Osteoblast (primary cell): ENCODE data around the gene CCDC191. TPM values are rescaled to one million over a fixed set of nuclear protein-coding genes. Genes with fewer than 3 reads are reported as not detected.

ENCODE experiments used
- DNase-seq: peaks from one replicate; pipeline ENCODE4 v3.0.0; 2011; ENCODE audit warnings: low spot score, mixed read lengths; ENCODE audit not compliant: insufficient read length; ENCODE audit errors: missing footprints
- H2AFZ ChIP-seq: 2 replicates; pipeline ENCODE4 v1.6.0; 2011; ENCODE audit warnings: mild to moderate bottlenecking, low read length
- H3K27ac ChIP-seq: 2 replicates; pipeline ENCODE4 v1.5.1; 2011; ENCODE audit warnings: mild to moderate bottlenecking, low read depth, low read length, moderate library complexity
- H3K27me3 ChIP-seq: 2 replicates; pipeline ENCODE4 v1.6.0; 2012; ENCODE audit warnings: mild to moderate bottlenecking, control low read depth, inconsistent platforms, low read length, moderate library complexity; ENCODE audit not compliant: insufficient read depth
- H3K36me3 ChIP-seq: 2 replicates; pipeline ENCODE4 v1.5.1; 2011; ENCODE audit warnings: mild to moderate bottlenecking, low read length, control low read depth, moderate library complexity; ENCODE audit not compliant: insufficient read depth
- H3K4me1 ChIP-seq: 2 replicates; pipeline ENCODE4 v1.5.1; 2011; ENCODE audit warnings: mild to moderate bottlenecking, low read length, control low read depth, moderate library complexity; ENCODE audit not compliant: insufficient read depth
- H3K4me2 ChIP-seq: 2 replicates; pipeline ENCODE4 v1.6.0; 2011; ENCODE audit warnings: mild to moderate bottlenecking, low read length; ENCODE audit not compliant: insufficient read depth
- H3K4me3 ChIP-seq: fragments of 200-600 bp; sonication (generic); 3 replicates; pipeline ENCODE4 v1.5.1; 2012; ENCODE audit warnings: mild to moderate bottlenecking, low read length, inconsistent platforms; ENCODE audit not compliant: insufficient read depth
- H3K79me2 ChIP-seq: 2 replicates; pipeline ENCODE4 v1.6.0; 2012; ENCODE audit warnings: mild to moderate bottlenecking, low read length, control low read depth, inconsistent platforms; ENCODE audit not compliant: insufficient read depth
- H3K9me3 ChIP-seq: 2 replicates; pipeline ENCODE4 v1.5.1; 2011; ENCODE audit warnings: low read depth, low read length, control low read depth
- H4K20me1 ChIP-seq: 2 replicates; pipeline ENCODE4 v1.6.0; 2012; ENCODE audit warnings: mild to moderate bottlenecking, low read length, control low read depth; ENCODE audit not compliant: insufficient read depth
- CTCF ChIP-seq: IDR thresholded peaks from 2 replicates; pipeline ENCODE4 v1.5.1; 2011; ENCODE audit warnings: mild to moderate bottlenecking, low read depth, low read length, moderate library complexity; ENCODE audit errors: extremely low read depth
- total RNA-seq: library from RNA; depleted of rRNA; stranded (reverse); fragments of >200 nt; gene quantifications from 2 replicates; pipeline ENCODE4 v1.2.3, GENCODE V29; 2012

CCDC191 gene
- total RNA-seq, 1 donor = 4.0 TPM

DNA sequence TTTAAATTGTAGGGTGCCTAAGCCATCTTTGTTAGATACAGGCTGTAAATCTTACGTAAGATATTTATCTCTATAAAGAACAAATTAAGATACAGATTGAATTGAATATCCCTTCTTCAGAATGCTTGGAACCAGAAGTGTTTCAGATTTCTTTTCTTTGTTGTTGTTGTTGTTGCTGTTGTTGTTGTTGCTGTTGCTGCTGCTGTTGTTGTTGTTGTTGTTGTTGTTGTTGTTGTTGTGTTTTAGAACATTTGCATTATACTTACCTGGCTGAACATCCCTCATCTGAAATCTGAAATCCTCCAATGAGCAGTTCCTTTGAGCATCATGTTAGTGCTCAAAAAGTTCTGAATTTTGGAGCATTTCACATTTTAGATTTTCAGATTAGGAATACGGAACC lies 26.8 kb upstream of the CCDC191 start:
- Histone ChIP-seq H3K9me3 (no peaks in the 10 kb centered on the region), H3K4me3 (no peak overlapping the region), H3K4me1 (peaks cover 17% of the 10 kb centered on the region), H2AFZ (no peak overlapping the region), H3K27me3 (no peaks in the 10 kb centered on the region), H3K79me2 (no peaks in the 10 kb centered on the region), H3K36me3 (peaks cover 29% of the 10 kb centered on the region), H3K4me2 (no peak overlapping the region), H4K20me1 (no peaks in the 10 kb centered on the region), H3K27ac (no peak overlapping the region)
- TF ChIP-seq CTCF = no peak
- DNase-seq = no peak

DNA sequence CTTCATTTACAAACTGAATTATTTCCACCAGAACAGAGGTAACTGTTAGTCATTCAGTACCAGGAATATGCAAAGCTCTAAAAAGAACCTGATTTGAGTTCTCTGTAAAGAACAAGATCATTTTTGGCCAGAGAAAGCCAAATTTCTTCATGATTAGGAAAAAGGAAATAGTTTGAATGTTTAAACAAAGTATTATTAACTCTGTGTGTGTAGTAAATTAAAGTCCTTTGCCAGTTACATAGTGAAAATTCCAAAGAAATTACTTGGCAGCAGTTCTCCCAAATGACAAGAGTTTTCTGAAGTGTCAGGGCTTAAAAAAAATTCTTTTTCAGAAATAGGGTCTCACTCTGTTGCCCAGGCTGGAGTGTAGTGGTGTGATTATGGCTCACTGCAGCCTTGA lies 24.7 kb upstream of the CCDC191 start:
- no peak for DNase-seq
- H3K36me3 ChIP-seq = peaks cover 41% of the 10 kb centered on the region
- no peak for TF ChIP-seq CTCF

DNA sequence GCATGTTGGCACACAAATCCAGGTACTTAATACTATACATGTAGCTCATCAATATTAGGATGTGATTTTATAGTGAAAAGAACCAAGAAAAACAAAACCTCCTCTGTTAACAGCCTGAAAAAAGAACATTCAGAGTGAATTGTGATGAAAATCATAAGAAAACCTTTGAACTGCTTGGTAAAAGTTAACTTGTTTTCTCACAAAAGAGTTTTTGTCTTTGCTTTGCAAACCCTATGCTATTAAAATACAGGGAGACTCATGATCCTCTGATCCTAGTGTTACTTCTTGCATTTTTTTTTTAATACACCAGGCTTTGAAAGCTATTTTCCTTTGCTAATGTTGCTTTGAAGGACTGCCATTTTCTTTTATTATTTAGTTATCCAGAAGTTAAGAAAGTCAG lies 23.9 kb upstream of the CCDC191 start:
- Histone ChIP-seq H4K20me1 (no peaks in the 10 kb centered on the region), H3K4me3 (no peak overlapping the region), H3K27me3 (no peaks in the 10 kb centered on the region), H3K27ac (no peak overlapping the region), H3K36me3 (peaks cover 43% of the 10 kb centered on the region), H3K4me2 (no peak overlapping the region), H3K4me1 (peaks cover 17% of the 10 kb centered on the region), H2AFZ (no peak overlapping the region), H3K9me3 (no peaks in the 10 kb centered on the region), H3K79me2 (no peaks in the 10 kb centered on the region)
- no peak for TF ChIP-seq CTCF
- no peak for DNase-seq

More for the DNA sequence above, 24.7 kb upstream of the CCDC191 start:
- H3K4me1 ChIP-seq = peaks cover 17% of the 10 kb centered on the region
- H4K20me1 ChIP-seq = no peaks in the 10 kb centered on the region
- no peak overlapping the region for H2AFZ ChIP-seq
- no peaks in the 10 kb centered on the region for H3K9me3 ChIP-seq
- no peak overlapping the region for H3K27ac ChIP-seq
- H3K4me2 ChIP-seq = no peak overlapping the region
- no peaks in the 10 kb centered on the region for H3K27me3 ChIP-seq
- H3K4me3 ChIP-seq = no peak overlapping the region
- H3K79me2 ChIP-seq = no peaks in the 10 kb centered on the region

DNA sequence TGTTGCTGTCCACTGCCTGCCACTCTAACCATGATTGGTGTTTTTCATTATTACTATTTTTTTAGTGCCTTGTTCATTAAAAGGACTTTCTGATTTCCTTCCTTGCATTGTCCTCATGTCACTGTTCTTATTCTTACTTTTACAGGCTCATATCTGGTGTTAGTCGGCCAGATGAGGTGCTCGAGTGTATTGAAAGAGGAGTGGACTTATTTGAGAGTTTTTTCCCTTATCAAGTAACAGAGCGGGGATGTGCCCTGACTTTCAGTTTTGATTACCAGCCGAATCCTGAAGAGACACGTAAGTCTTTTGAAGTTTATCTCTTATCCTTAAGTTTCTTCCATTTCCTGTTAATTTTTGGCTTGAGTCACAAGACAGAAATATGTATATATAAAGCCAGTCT lies 23.4 kb upstream of the CCDC191 start:
- no peak for DNase-seq
- Histone ChIP-seq H3K27ac (no peak overlapping the region), H3K27me3 (no peaks in the 10 kb centered on the region), H3K4me2 (no peak overlapping the region), H2AFZ (no peak overlapping the region), H3K9me3 (no peaks in the 10 kb centered on the region), H3K36me3 (peaks cover 47% of the 10 kb centered on the region), H3K4me1 (peaks cover 17% of the 10 kb centered on the region), H3K4me3 (no peak overlapping the region), H3K79me2 (no peaks in the 10 kb centered on the region), H4K20me1 (no peaks in the 10 kb centered on the region)
- TF ChIP-seq CTCF = no peak
